ENCODE data around the gene TRIM5.

- TF ChIP-seq CTCF (IDR thresholded peaks at IDR 0.05), result no peak
- TF ChIP-seq POLR2A (IDR thresholded peaks at IDR 0.05), result no peak
- no peak for TF ChIP-seq POLR2AphosphoS5 (IDR thresholded peaks at IDR 0.05)
- TF ChIP-seq EP300 (IDR thresholded peaks at IDR 0.05), result no peak
These were observed 35.0 kb upstream of the TRIM5 start for GRCh38 chr11:5719703-5720495.

All from gastroesophageal sphincter (tissue), 3 donors.